Measurements from ENCODE around the gene EPHB2. TPM values are rescaled to one million over a fixed set of nuclear protein-coding genes. Genes with fewer than 3 reads are reported as not detected.

Gene EPHB2
- total RNA-seq, 1 donor: 24.9 TPM

GRCh38 chr1:22808186-22808675 is 97.6 kb downstream of the EPHB2 start:
- no peak overlapping the region for H3K4me3 ChIP-seq (ENCODE audit: low read depth, low read length)
- DNase-seq (ENCODE audit: low read depth): peak; percentile 83
- TF ChIP-seq, protein P1, sequence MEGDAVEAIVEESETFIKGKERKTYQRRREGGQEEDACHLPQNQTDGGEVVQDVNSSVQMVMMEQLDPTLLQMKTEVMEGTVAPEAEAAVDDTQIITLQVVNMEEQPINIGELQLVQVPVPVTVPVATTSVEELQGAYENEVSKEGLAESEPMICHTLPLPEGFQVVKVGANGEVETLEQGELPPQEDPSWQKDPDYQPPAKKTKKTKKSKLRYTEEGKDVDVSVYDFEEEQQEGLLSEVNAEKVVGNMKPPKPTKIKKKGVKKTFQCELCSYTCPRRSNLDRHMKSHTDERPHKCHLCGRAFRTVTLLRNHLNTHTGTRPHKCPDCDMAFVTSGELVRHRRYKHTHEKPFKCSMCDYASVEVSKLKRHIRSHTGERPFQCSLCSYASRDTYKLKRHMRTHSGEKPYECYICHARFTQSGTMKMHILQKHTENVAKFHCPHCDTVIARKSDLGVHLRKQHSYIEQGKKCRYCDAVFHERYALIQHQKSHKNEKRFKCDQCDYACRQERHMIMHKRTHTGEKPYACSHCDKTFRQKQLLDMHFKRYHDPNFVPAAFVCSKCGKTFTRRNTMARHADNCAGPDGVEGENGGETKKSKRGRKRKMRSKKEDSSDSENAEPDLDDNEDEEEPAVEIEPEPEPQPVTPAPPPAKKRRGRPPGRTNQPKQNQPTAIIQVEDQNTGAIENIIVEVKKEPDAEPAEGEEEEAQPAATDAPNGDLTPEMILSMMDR (IDR thresholded peaks at IDR 0.05; ENCODE audit: insufficient read depth, low read length): no peak

DNA sequence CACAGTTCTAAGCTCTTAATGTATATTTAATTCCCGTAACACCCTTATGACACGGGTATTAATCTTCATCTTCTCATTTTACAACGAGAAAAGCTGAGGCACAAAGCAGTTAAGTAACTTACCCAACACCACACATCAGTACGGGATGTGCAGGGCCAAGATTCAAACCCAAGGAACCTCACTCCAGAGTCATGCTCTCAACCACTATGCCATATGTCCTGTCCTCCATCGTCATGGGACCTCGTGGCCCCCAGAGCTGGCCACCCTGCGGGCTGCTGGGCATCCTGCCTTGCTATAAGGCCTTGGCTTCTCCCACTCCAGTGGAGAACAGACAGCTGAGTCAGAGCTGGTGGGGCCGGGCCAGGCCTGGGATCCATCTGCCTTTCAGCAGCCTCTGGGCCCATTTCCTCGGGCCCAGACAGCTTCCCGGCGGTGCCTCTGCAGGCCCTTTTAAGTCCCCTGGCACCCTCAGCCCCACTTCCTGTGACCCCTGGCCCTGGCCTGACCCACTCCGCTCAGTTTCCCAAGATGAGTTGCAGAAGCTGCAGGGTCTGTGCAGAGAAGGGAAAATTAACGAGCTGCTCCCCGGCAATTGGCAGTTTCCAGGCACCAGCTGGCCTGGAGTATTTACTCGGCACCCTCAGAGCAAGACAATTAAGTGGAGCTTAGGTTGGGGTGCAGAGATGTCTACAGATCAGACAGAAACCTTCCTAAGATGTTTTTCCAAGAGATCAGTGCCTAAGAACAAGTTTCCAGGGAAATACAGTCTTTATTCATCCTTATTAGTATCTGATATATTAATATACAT is 98.2 kb downstream of the EPHB2 start:
- TF ChIP-seq, protein P1 (IDR thresholded peaks at IDR 0.05; ENCODE audit: insufficient read depth, low read length): no peak
- peak; percentile 90 for DNase-seq (ENCODE audit: low read depth)
- no peak overlapping the region for H3K4me3 ChIP-seq (ENCODE audit: low read depth, low read length)

DNA sequence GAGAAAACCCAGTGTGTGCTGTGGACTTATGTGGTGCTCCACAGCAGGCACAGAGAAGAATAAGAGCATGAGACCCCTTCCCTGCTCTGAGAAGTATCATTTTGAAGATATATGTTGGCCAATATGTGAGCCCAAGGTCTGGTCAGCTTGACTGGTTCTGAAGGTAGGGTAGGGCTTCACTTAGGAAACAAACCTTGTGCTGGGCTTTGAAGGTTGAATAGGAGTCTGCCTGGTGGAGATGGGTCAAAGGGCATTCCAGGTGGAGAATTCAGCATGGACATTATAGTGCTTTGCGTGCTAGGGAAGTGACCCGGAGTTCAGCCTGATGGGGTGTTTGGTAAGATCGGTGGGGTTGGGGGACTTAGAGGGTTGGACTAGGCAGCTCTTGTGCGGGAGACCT is 99.1 kb downstream of the EPHB2 start:
- TF ChIP-seq, protein P1 (IDR thresholded peaks at IDR 0.05; ENCODE audit: insufficient read depth, low read length): no peak

GRCh38 chr1:22810378-22810777 is 99.7 kb downstream of the EPHB2 start:
- DNase-seq (ENCODE audit: low read depth): no peak
- H3K4me3 ChIP-seq (ENCODE audit: low read depth, low read length): no peak overlapping the region
- TF ChIP-seq, protein P1 (IDR thresholded peaks at IDR 0.05; ENCODE audit: insufficient read depth, low read length): no peak

More for the DNA sequence above, 99.1 kb downstream of the EPHB2 start:
- DNase-seq (ENCODE audit: low read depth): no peak
- H3K4me3 ChIP-seq (ENCODE audit: low read depth, low read length): no peak overlapping the region

DNA sequence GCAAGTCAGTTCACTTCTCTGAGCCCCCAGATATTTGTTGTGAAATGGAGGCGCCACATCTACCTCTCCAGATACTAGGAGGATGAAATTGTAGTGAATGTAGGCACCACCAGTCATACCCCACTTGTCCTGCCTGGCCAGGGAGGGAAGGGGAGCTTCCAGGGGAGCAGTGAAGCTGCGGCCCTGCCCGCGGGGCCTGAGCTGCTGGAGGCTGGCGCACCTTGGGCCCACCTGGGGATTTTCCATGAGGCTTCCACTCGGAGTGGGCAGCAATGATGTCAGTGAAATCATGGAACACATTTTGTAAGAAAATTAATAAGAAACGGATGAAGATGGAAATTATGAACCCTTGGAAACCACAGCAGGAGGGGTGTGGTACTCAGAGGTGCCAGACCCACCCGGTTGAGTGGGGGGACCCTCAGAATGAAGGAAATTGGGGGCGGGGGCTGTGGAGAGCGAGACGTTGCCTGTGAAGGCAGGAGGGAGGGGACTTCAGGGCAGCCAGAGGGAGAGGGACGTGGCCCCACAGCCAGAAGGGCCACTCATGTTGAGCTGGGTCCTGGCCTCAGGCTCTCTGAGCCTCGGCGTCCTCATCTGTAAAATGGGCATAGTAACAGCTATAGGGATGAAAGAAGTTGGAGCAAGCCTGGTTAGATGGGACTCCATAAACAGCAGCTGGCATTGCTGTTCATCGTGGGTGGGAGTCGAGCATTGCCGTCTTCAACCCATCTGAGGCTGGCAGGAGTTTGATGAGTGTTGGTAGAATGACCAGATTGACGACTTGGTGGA is 101.6 kb downstream of the EPHB2 start:
- DNase-seq (ENCODE audit: low read depth): no peak
- no peak overlapping the region for H3K4me3 ChIP-seq (ENCODE audit: low read depth, low read length)
- TF ChIP-seq, protein P1 (IDR thresholded peaks at IDR 0.05; ENCODE audit: insufficient read depth, low read length): no peak

DNA sequence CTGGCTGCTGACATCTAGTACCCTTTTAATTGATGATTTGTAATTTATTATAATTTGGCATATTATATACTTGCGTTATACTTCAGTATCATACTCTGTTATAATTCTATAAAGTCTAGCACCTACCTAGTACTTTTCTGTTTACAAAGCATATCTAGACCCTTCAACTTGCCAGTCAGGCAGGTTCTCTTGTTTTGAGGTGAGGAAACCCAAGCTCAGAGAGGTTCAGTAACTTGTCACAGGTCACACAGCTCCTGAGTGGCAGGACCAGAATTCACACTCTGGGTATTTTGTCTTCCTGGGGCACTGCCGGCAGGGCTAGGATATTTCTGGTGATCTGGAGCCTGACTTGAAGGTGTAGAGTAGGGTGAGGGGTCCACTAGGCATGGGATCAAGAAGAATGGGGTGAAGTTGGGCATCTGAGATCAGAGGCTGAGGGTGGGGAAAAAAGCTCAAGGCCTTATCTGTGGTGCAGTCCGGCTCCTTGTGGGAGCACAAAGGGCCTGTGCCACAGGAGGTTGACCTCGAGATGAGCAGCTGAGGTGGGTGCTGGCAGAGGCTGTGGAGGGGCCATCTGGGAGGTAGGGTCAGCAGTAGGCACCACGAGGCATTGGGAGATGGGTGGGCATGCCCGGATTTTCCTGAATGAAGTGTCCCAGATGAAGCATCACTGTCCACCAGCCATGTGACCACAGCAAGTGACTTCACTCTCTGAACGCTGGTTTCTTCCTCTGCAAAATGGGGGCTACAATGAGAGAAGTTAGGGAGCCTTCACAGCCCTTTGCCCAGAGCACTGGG is 102.6 kb downstream of the EPHB2 start:
- DNase-seq (ENCODE audit: low read depth): no peak
- no peak overlapping the region for H3K4me3 ChIP-seq (ENCODE audit: low read depth, low read length)
- TF ChIP-seq, protein P1 (IDR thresholded peaks at IDR 0.05; ENCODE audit: insufficient read depth, low read length): no peak
